ENCODE data around the gene NDUFAF2.

- peak in 4 of 6 experiments; percentile 3 to 42 (median 34) for TF ChIP-seq CTCF (IDR thresholded peaks at IDR 0.05)
- TF ChIP-seq POLR2A (IDR thresholded peaks at IDR 0.05), result no peak
Observed at GRCh38 chr5:61139094-61139873, 194.3 kb downstream of the NDUFAF2 start.

Measured in Peyer's patch (tissue), 4 donors.